K562 (cell line): ENCODE measurements around the gene FGFRL1.

Experiments
- ARID1B ChIP-seq: fragments of 450-650 bp; IDR thresholded peaks from 2 replicates; pipeline ENCODE4 v1.6.1; 2016; ENCODE audit warnings: antibody characterized with exemption, mild to moderate bottlenecking, inconsistent platforms
- CHD1 ChIP-seq: fragments of 200-600 bp; sonication (generic); IDR thresholded peaks from one replicate; pipeline ENCODE4 v1.6.1; 2012; ENCODE audit warnings: mild to moderate bottlenecking, moderate library complexity, low read length, inconsistent platforms
- RAD21 ChIP-seq, 2 experiments: fragments of 250-450 bp in 1 of 2; fragments of 450-650 bp in 1 of 2; sonication (Bioruptor Pico) in 1 of 2; formaldehyde crosslinking in 1 of 2; IDR thresholded peaks in 1 of 2; conservative IDR thresholded peaks in 1 of 2; 2 replicates each; pipeline versions ENCODE4 v1.4.0 to v1.8.0; 2020 to 2022; ENCODE audit warnings: mild to moderate bottlenecking in 2 of 2, moderate library complexity in 1 of 2
- SMARCA4 ChIP-seq: fragments of 450-650 bp; IDR thresholded peaks from 2 replicates; pipeline ENCODE4 v1.6.1; 2016
- TAF15 ChIP-seq: fragments of 200-400 bp; formaldehyde crosslinking; IDR thresholded peaks from 2 replicates; pipeline ENCODE4 v1.6.1; 2017; ENCODE audit warnings: mild to moderate bottlenecking, low read depth, low read length, moderate library complexity
- ZNF184 ChIP-seq: sonication (generic); formaldehyde crosslinking; IDR thresholded peaks from 2 replicates; pipeline ENCODE4 v1.5.0; 2020; ENCODE audit warnings: missing genetic modification reagents
- ZNF639 ChIP-seq, 2 experiments: fragments of 200-800 bp in 1 of 2; sonication (Bioruptor generic) in 1 of 2; sonication (generic) in 1 of 2; formaldehyde crosslinking in 1 of 2; IDR thresholded peaks in 1 of 2; conservative IDR thresholded peaks in 1 of 2; 2 replicates each; pipeline versions ENCODE4 v1.5.0 to v1.6.1; 2016 to 2020; ENCODE audit warnings: missing compliant biosample characterization in 1 of 2, missing genetic modification characterization in 1 of 2, missing genetic modification reagents in 1 of 2
- TF ChIP-seq, protein P1 (sequence below): fragments of 150-350 bp; conservative IDR thresholded peaks from 2 replicates; pipeline ENCODE4 v1.6.1; 2014; ENCODE audit warnings: low read length

DNA sequence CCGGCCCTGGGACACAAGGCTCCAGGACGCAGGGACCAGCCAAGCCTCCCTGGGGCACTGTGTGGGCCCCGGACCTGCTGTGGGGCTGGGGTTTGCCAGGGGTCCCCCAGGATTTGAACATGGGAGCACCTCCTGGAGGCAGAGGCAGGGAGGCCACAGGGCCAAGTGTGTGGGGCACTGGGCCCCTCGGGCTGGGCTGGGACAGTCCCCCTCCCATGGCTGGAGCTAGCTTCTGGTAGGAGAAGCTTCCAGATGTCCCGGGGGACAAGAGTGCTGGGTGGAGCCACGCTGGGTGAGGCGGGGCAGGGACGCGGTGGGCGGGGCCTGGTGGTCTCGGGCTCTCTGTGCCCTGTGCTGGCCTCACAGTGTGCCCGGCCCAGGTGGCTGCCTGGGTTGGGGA, 18.6 kb downstream of the FGFRL1 start:
- TF ChIP-seq SMARCA4 (no peak), RAD21 (CRISPR knock-in tag; conservative IDR thresholded peaks at IDR 0.05 in 1 of 2, IDR thresholded peaks at IDR 0.05 in 1 of 2) (no peak), ARID1B (no peak), ZNF639 (CRISPR knock-in tag; conservative IDR thresholded peaks at IDR 0.05 in 1 of 2, IDR thresholded peaks at IDR 0.05 in 1 of 2) (no peak), ZNF184 (CRISPR knock-in tag) (no peak), TAF15 (no peak), CHD1 (no peak)
- TF ChIP-seq, protein P1, sequence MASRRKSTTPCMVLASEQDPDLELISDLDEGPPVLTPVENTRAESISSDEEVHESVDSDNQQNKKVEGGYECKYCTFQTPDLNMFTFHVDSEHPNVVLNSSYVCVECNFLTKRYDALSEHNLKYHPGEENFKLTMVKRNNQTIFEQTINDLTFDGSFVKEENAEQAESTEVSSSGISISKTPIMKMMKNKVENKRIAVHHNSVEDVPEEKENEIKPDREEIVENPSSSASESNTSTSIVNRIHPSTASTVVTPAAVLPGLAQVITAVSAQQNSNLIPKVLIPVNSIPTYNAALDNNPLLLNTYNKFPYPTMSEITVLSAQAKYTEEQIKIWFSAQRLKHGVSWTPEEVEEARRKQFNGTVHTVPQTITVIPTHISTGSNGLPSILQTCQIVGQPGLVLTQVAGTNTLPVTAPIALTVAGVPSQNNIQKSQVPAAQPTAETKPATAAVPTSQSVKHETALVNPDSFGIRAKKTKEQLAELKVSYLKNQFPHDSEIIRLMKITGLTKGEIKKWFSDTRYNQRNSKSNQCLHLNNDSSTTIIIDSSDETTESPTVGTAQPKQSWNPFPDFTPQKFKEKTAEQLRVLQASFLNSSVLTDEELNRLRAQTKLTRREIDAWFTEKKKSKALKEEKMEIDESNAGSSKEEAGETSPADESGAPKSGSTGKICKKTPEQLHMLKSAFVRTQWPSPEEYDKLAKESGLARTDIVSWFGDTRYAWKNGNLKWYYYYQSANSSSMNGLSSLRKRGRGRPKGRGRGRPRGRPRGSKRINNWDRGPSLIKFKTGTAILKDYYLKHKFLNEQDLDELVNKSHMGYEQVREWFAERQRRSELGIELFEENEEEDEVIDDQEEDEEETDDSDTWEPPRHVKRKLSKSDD = no peak
